Measurements from ENCODE around the gene ZNF366.

The ZNF366 gene

GRCh38 chr5:72402381-72402890, 104.8 kb downstream of the ZNF366 start:
- DNase-seq, result no peak

DNA sequence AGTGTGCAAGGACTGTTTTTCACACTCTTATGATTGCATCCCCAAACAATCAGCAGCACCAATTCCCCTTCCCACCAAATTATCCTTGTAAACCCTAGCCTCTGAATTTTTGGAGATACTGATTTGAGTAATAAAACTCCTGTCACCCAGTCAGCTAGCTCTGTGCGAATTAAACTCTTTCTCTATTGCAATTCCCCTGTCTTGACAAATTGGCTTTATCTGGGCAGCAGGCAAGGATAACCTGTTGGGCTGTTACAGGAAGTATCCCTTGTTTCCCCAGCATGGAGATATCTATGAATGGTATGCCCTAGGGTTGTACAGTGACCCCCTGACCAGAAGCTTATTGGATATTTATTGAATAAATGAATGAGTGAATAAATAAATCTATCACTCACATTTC, 106.3 kb downstream of the ZNF366 start:
- DNase-seq, result no peak

DNA sequence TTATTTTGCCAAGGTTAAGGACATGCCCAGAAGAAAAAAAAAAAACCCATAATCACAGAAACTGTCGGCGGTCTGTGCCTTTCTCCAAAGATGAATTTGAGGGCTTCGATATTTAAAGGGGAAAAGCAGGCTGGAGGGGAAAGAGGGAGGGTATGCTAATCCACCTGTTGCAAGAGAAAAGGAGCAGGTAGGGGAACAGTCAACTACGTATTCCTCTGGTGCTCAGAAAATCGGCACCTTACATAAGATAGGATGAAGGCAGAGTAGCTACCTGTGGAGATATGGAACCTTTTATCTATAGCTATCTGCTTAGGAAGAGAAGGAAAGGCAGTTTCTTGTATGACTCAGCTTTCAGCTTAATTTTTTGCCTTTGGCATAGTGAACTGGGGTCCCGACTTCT, 109.4 kb downstream of the ZNF366 start:
- no peak for DNase-seq

DNA sequence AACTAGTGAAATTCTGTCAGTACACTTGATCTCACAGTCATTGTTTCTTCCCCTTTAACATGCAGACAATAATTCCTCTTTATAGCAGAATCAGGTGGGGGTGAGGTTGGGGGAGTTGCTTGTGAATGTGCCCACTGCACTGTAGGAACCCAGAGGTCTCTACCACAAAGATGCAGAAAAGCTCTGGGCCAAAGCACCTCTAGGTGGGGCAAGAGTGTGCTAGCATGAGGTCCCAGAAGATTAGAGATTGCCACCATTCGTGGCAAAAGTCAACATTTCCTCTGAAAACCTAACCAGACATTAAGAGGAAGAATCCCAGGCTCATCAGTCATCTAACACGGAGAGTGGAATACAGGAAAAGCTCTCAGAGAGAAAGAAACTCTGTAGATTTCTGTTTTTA, 112.5 kb downstream of the ZNF366 start:
- peak; percentile 55 to 60 for DNase-seq

- DNase-seq, result peak in 1 of 2 donors; percentile 63
Measured at GRCh38 chr5:72393052-72393451, 114.2 kb downstream of the ZNF366 start.
